Vagina (tissue), 2 donors: ENCODE results near the gene DPM3.

ENCODE experiments used
- POLR2A ChIP-seq, 2 donors: fragments of 450-650 bp; IDR thresholded peaks; one replicate each; pipeline ENCODE4 v1.6.1; 2017; ENCODE audit warnings: antibody characterized with exemption in 2 of 2, mild to moderate bottlenecking in 2 of 2, moderate library complexity in 2 of 2
- POLR2AphosphoS5 ChIP-seq, 2 donors: sonication (generic); formaldehyde crosslinking; IDR thresholded peaks; one replicate each; pipeline ENCODE4 v1.9.0; 2017; ENCODE audit warnings: antibody characterized with exemption in 2 of 2, mild to moderate bottlenecking in 2 of 2, low read depth in 1 of 2; ENCODE audit not compliant: insufficient read depth in 1 of 2
- TF ChIP-seq, protein P1 (sequence below), 3 experiments: fragments of 450-650 bp in 2 of 3; fragments of 200-600 bp in 1 of 3; sonication (generic) in 1 of 3; IDR thresholded peaks; one replicate each; pipeline ENCODE4 v1.5.1; 2017 to 2019; ENCODE audit warnings: antibody characterized with exemption in 3 of 3, mild to moderate bottlenecking in 2 of 3, moderate library complexity in 2 of 3

GRCh38 chr1:155178441-155179111 is 38.2 kb upstream of the DPM3 start:
- TF ChIP-seq POLR2A (IDR thresholded peaks at IDR 0.05), result no peak
- TF ChIP-seq, protein P1, sequence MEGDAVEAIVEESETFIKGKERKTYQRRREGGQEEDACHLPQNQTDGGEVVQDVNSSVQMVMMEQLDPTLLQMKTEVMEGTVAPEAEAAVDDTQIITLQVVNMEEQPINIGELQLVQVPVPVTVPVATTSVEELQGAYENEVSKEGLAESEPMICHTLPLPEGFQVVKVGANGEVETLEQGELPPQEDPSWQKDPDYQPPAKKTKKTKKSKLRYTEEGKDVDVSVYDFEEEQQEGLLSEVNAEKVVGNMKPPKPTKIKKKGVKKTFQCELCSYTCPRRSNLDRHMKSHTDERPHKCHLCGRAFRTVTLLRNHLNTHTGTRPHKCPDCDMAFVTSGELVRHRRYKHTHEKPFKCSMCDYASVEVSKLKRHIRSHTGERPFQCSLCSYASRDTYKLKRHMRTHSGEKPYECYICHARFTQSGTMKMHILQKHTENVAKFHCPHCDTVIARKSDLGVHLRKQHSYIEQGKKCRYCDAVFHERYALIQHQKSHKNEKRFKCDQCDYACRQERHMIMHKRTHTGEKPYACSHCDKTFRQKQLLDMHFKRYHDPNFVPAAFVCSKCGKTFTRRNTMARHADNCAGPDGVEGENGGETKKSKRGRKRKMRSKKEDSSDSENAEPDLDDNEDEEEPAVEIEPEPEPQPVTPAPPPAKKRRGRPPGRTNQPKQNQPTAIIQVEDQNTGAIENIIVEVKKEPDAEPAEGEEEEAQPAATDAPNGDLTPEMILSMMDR (IDR thresholded peaks at IDR 0.05), result no peak
- TF ChIP-seq POLR2AphosphoS5 (IDR thresholded peaks at IDR 0.05; ENCODE audit: insufficient read depth in 1 of 2, low read depth in 1 of 2), result no peak
